Loucy (cell line): ENCODE data around the gene ANKRD40.

Experiments used
- H2AFZ ChIP-seq: fragments of 200-600 bp; sonication (generic); 2 replicates; pipeline ENCODE4 v1.6.0; 2016; ENCODE audit warnings: antibody characterized with exemption, mild to moderate bottlenecking, low read length, moderate library complexity
- H3F3A ChIP-seq: fragments of 200-600 bp; 2 replicates; pipeline ENCODE4 v1.6.0; 2016; ENCODE audit warnings: antibody characterized with exemption, low read depth, mild to moderate bottlenecking
- H3K27me3 ChIP-seq: fragments of 200-600 bp; sonication (generic); 2 replicates; pipeline ENCODE4 v1.6.1; 2014; ENCODE audit warnings: low read length, mild to moderate bottlenecking; ENCODE audit not compliant: insufficient read depth, poor library complexity, severe bottlenecking
- H3K36me3 ChIP-seq: fragments of 200-600 bp; sonication (generic); 2 replicates; pipeline ENCODE4 v1.6.1; 2016; ENCODE audit warnings: low read length; ENCODE audit not compliant: insufficient read depth
- H3K4me1 ChIP-seq: fragments of 200-600 bp; sonication (generic); 2 replicates; pipeline ENCODE4 v1.5.1; 2014; ENCODE audit warnings: low read length, mild to moderate bottlenecking; ENCODE audit not compliant: insufficient read depth, poor library complexity, severe bottlenecking
- H3K4me2 ChIP-seq: fragments of 200-600 bp; sonication (generic); 2 replicates; pipeline ENCODE4 v1.6.0; 2014; ENCODE audit warnings: antibody characterized with exemption, low read length, low read depth, mild to moderate bottlenecking; ENCODE audit not compliant: poor library complexity, severe bottlenecking
- H3K4me3 ChIP-seq: fragments of 200-600 bp; sonication (generic); 2 replicates; pipeline ENCODE4 v1.5.1; 2014; ENCODE audit warnings: low read length, mild to moderate bottlenecking, mixed read lengths; ENCODE audit not compliant: poor library complexity, severe bottlenecking
- H3K79me2 ChIP-seq: fragments of 200-600 bp; sonication (generic); 2 replicates; pipeline ENCODE4 v1.6.1; 2014; ENCODE audit warnings: low read length; ENCODE audit not compliant: insufficient read depth
- H3K9ac ChIP-seq: fragments of 200-600 bp; sonication (generic); 2 replicates; pipeline ENCODE4 v1.6.0; 2014; ENCODE audit warnings: mild to moderate bottlenecking, low read depth, low read length, moderate library complexity; ENCODE audit not compliant: poor library complexity, severe bottlenecking
- H3K9me2 ChIP-seq: fragments of 200-600 bp; sonication (generic); replicated peaks from 2 replicates; pipeline ENCODE4 v1.6.1; 2016; ENCODE audit warnings: low read depth, low read length, mixed read lengths
- H3K9me3 ChIP-seq: fragments of 200-600 bp; sonication (generic); 2 replicates; pipeline ENCODE4 v1.6.1; 2014; ENCODE audit warnings: mild to moderate bottlenecking, antibody characterized with exemption, low read length, low read depth; ENCODE audit not compliant: insufficient read depth
- H4K20me1 ChIP-seq: fragments of 200-600 bp; sonication (generic); 2 replicates; pipeline ENCODE4 v1.6.0; 2014; ENCODE audit warnings: antibody characterized with exemption, low read length, mild to moderate bottlenecking; ENCODE audit not compliant: insufficient read depth, poor library complexity, severe bottlenecking
- CTCF ChIP-seq: fragments of 200-600 bp; sonication (generic); conservative IDR thresholded peaks from 2 replicates; pipeline ENCODE4 v1.5.1; 2014; ENCODE audit warnings: mild to moderate bottlenecking, antibody characterized with exemption, low read length
- EZH2phosphoT487 ChIP-seq: fragments of 200-600 bp; IDR thresholded peaks from 2 replicates; pipeline ENCODE4 v1.6.1; 2018; ENCODE audit warnings: antibody characterized with exemption, mild to moderate bottlenecking, moderate library complexity, borderline replicate concordance

Gene ANKRD40

GRCh38 chr17:50688245-50688644, 19.5 kb downstream of the ANKRD40 start:
- Histone ChIP-seq H3K79me2 (no peaks in the 10 kb centered on the region), H3K9me3 (no peaks in the 10 kb centered on the region), H3K4me1 (peaks cover 4% of the 10 kb centered on the region), H2AFZ (no peak overlapping the region), H3K9ac (no peak overlapping the region), H3K4me3 (no peak overlapping the region), H3F3A (no peaks in the 10 kb centered on the region), H3K27me3 (no peaks in the 10 kb centered on the region), H3K36me3 (peaks cover 5% of the 10 kb centered on the region; the same call in 1 of the 2 replicates), H4K20me1 (no peaks in the 10 kb centered on the region), H3K4me2 (no peak overlapping the region), H3K9me2 (no peaks in the 10 kb centered on the region)
- no peak for TF ChIP-seq CTCF
- TF ChIP-seq EZH2phosphoT487 = no peak

- H3K9me2 ChIP-seq = no peaks in the 10 kb centered on the region
- peaks cover 4% of the 10 kb centered on the region for H3K4me1 ChIP-seq
Observed at GRCh38 chr17:50687200-50688066, 20.3 kb downstream of the ANKRD40 start.

DNA sequence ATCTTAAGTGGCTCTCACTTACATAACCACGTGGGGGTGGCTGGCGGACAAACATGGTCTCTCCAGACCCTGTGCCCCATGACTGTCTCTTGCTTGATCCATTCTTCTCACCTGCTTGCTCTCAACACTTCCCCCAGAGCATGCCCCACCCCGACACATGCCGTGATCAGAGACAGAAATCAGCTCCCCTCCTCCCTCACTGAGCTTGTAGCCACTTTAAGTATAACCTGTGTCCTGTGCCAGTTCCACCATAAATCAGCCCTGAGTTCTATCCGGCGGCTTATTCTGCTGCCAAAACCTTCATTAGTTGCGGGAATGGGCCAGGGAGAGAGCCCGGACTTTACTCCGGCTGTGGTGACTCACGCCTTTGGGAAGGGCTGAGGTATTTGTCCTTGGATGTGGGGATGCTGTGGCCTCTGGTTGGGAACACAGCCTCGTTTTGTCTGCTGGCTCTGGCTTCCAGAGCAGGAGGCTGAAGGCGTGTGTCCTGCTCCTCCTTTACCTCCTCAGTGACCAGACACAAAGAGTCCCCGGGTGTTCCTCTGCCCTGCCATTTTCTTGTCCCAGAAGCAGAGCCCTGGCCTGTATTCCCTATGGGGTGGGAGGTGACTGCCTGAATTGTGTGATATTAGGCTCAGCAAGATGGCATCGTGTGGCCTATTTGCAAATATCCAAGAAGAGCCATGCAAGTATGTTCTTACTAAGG, 21.1 kb downstream of the ANKRD40 start:
- Histone ChIP-seq H3K4me2 (no peak overlapping the region), H3K79me2 (no peaks in the 10 kb centered on the region), H3K9me2 (no peaks in the 10 kb centered on the region), H2AFZ (no peak overlapping the region), H3K4me1 (peaks cover 4% of the 10 kb centered on the region), H3F3A (no peaks in the 10 kb centered on the region), H3K27me3 (no peaks in the 10 kb centered on the region), H4K20me1 (no peaks in the 10 kb centered on the region), H3K9ac (no peak overlapping the region), H3K4me3 (no peak overlapping the region), H3K36me3 (no peaks in the 10 kb centered on the region), H3K9me3 (no peaks in the 10 kb centered on the region)
- no peak for TF ChIP-seq CTCF
- TF ChIP-seq EZH2phosphoT487 = no peak

More at GRCh38 chr17:50687200-50688066, 20.3 kb downstream of the ANKRD40 start:
- no peaks in the 10 kb centered on the region for H4K20me1 ChIP-seq
- no peaks in the 10 kb centered on the region; the same call in 1 of the 2 replicates for H3K36me3 ChIP-seq
- no peak overlapping the region for H2AFZ ChIP-seq
- H3K4me3 ChIP-seq = no peak overlapping the region
- H3K9ac ChIP-seq = no peak overlapping the region
- H3K4me2 ChIP-seq = no peak overlapping the region
- H3F3A ChIP-seq = no peaks in the 10 kb centered on the region
- H3K9me3 ChIP-seq = no peaks in the 10 kb centered on the region
- H3K79me2 ChIP-seq = no peaks in the 10 kb centered on the region
- TF ChIP-seq EZH2phosphoT487 = no peak
- no peak for TF ChIP-seq CTCF
- no peaks in the 10 kb centered on the region for H3K27me3 ChIP-seq
